OCI-LY7 (cell line): ENCODE results near the gene TMEM89. TPM values are rescaled to one million over a fixed set of nuclear protein-coding genes. Genes with fewer than 3 reads are reported as not detected.

Experiments used
- BruUV-seq: library from RNA; stranded (reverse); fragments of 400-500 nt; replicated peaks from 2 replicates; lab custom pipeline; 2021; lab: Mats Ljungman, UMichigan
- CTCF ChIA-PET: fragments of 300-600 bp; sonication (Branson Sonifier 250); formaldehyde crosslinking; loops from one replicate; lab custom pipeline; 2022; ENCODE audit warnings: antibody characterized with exemption; ENCODE audit not compliant: unreplicated experiment; lab: Charles Lee
- POLR2A ChIA-PET: fragments of 300-600 bp; sonication (Branson Sonifier 250); formaldehyde crosslinking; loops from one replicate; lab custom pipeline; 2022; ENCODE audit warnings: antibody characterized with exemption; lab: Charles Lee
- DNase-seq: peaks from one replicate; pipeline ENCODE4 v3.0.0-alpha.2; 2015; ENCODE audit warnings: low spot score
- H2AFZ ChIP-seq: fragments of 200-600 bp; sonication (generic), shearing (Covaris generic); 2 replicates; pipeline ENCODE4 v1.6.1; 2014; ENCODE audit warnings: mild to moderate bottlenecking, antibody characterized with exemption, low read length, moderate library complexity
- H3K27ac ChIP-seq: fragments of 200-600 bp; sonication (generic); 2 replicates; pipeline ENCODE4 v1.5.1; 2014; ENCODE audit warnings: mixed run types, low read depth, mild to moderate bottlenecking, moderate library complexity, low read length, inconsistent platforms; ENCODE audit not compliant: poor library complexity, severe bottlenecking
- H3K36me3 ChIP-seq: fragments of 200-600 bp; sonication (generic); 2 replicates; pipeline ENCODE4 v1.6.1; 2014; ENCODE audit warnings: mild to moderate bottlenecking, antibody characterized with exemption, low read length, moderate library complexity, mixed read lengths; ENCODE audit not compliant: insufficient read depth
- H3K4me1 ChIP-seq: fragments of 200-600 bp; sonication (generic); 2 replicates; pipeline ENCODE4 v1.5.1; 2014; ENCODE audit warnings: mild to moderate bottlenecking, low read length; ENCODE audit not compliant: insufficient read depth, poor library complexity, severe bottlenecking
- H3K4me2 ChIP-seq: fragments of 200-600 bp; sonication (generic); 2 replicates; pipeline ENCODE4 v1.6.1; 2014; ENCODE audit warnings: mild to moderate bottlenecking, low read length
- H3K4me3 ChIP-seq: fragments of 200-600 bp; sonication (generic); 2 replicates; pipeline ENCODE4 v1.5.1; 2014; ENCODE audit warnings: mild to moderate bottlenecking, low read depth, low read length; ENCODE audit not compliant: poor library complexity, severe bottlenecking
- H3K79me2 ChIP-seq: fragments of 200-600 bp; sonication (generic); 2 replicates; pipeline ENCODE4 v1.6.1; 2016; ENCODE audit warnings: low read depth, mild to moderate bottlenecking, low read length, moderate library complexity, mixed read lengths; ENCODE audit not compliant: insufficient read depth
- H3K9me2 ChIP-seq: fragments of 200-600 bp; sonication (generic); 2 replicates; pipeline ENCODE4 v1.6.1; 2016; ENCODE audit warnings: mild to moderate bottlenecking, low read length, mixed read lengths; ENCODE audit not compliant: insufficient read depth
- H3K9me3 ChIP-seq: fragments of 200-600 bp; sonication (generic); 2 replicates; pipeline ENCODE4 v1.6.1; 2014; ENCODE audit warnings: mild to moderate bottlenecking, mixed run types, low read length, mixed read lengths
- H4K20me1 ChIP-seq: fragments of 200-600 bp; sonication (generic); 2 replicates; pipeline ENCODE4 v1.6.1; 2014; ENCODE audit warnings: mild to moderate bottlenecking, antibody characterized with exemption, low read length, moderate library complexity, mixed read lengths; ENCODE audit not compliant: insufficient read depth
- EZH2phosphoT487 ChIP-seq: fragments of 200-600 bp; sonication (generic); IDR thresholded peaks from 2 replicates; pipeline ENCODE4 v1.6.1; 2018; ENCODE audit warnings: low read depth, borderline replicate concordance, mild to moderate bottlenecking, mixed run types, antibody characterized with exemption, low read length, moderate library complexity, mixed read lengths
- intact Hi-C: fragments of 100-400 bp; cut with micrococcal nuclease; formaldehyde crosslinking; loops from one replicate; pipeline ENCODE4 v1.10.0; 2022; ENCODE audit not compliant: unreplicated experiment
- total RNA-seq, 2 experiments: library from RNA; depleted of rRNA in 1 of 2; stranded (reverse); fragments of >200 nt in 1 of 2; shearing (Covaris generic) in 1 of 2; gene quantifications; 2 replicates each; pipeline ENCODE4 v1.2.3, GENCODE V29; 2014 to 2022
- TF ChIP-seq, protein P1 (sequence below): fragments of 200-600 bp; sonication (generic); conservative IDR thresholded peaks from 2 replicates; pipeline ENCODE4 v1.5.1; 2014; ENCODE audit warnings: mild to moderate bottlenecking, antibody characterized with exemption, low read length, moderate library complexity, mixed read lengths

The TMEM89 gene
- total RNA-seq, 2 experiments from 2014 or later, result 1.6 TPM; not detected in 1

DNA sequence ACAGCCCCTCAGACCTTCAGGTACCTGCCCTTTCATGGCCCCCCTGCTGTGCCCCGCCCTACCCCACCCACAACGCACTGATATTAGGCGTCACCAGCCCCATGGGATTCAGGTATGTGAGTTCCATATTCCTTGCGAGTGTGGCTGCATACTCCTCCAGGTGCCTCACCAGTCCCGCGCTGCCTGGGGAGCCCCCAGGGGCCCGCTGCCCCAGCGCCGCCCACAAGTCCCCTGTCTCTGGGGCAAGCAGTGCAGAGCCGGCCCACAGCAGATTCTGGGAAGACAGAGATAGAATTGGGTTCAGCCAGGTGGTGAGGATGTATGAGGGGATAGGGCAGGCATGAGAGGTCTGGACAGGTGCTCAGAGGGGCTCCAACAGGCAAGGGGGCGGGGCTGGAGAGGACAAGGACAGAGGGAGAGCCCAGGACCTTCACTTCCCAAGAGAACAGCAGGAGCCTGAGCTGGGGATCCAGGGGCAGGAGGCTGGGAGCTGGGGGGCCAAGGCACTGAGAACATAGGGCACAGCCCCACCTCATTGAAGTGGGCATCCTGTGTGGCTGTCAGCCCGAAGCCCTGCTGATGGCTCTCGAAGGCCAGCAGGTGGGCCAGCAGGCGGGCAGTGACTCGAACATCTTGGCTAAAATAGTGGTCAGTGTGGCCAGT lies 26.8 kb upstream of the TMEM89 start:
- no peak for DNase-seq
- Histone ChIP-seq H3K9me2 (no peaks in the 10 kb centered on the region), H3K4me1 (no peaks in the 10 kb centered on the region), H2AFZ (no peak overlapping the region), H4K20me1 (no peaks in the 10 kb centered on the region), H3K79me2 (no peaks in the 10 kb centered on the region), H3K9me3 (no peaks in the 10 kb centered on the region), H3K36me3 (no peaks in the 10 kb centered on the region), H3K27ac (no peak overlapping the region), H3K4me3 (no peak overlapping the region), H3K4me2 (no peak overlapping the region)
- no TSS peak for BruUV-seq
- TF ChIP-seq, protein P1, sequence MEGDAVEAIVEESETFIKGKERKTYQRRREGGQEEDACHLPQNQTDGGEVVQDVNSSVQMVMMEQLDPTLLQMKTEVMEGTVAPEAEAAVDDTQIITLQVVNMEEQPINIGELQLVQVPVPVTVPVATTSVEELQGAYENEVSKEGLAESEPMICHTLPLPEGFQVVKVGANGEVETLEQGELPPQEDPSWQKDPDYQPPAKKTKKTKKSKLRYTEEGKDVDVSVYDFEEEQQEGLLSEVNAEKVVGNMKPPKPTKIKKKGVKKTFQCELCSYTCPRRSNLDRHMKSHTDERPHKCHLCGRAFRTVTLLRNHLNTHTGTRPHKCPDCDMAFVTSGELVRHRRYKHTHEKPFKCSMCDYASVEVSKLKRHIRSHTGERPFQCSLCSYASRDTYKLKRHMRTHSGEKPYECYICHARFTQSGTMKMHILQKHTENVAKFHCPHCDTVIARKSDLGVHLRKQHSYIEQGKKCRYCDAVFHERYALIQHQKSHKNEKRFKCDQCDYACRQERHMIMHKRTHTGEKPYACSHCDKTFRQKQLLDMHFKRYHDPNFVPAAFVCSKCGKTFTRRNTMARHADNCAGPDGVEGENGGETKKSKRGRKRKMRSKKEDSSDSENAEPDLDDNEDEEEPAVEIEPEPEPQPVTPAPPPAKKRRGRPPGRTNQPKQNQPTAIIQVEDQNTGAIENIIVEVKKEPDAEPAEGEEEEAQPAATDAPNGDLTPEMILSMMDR, result no peak
- TF ChIP-seq EZH2phosphoT487, result no peak
- CTCF ChIA-PET, result no interaction called here
- intact Hi-C loops, result no loop called here
- POLR2A ChIA-PET, result interaction anchor here (0.6 kb wide), 2 partner anchors 24 to 34 kb away, joined by 3 to 7 read pairs; no protein-coding TSS in a partner anchor

DNA sequence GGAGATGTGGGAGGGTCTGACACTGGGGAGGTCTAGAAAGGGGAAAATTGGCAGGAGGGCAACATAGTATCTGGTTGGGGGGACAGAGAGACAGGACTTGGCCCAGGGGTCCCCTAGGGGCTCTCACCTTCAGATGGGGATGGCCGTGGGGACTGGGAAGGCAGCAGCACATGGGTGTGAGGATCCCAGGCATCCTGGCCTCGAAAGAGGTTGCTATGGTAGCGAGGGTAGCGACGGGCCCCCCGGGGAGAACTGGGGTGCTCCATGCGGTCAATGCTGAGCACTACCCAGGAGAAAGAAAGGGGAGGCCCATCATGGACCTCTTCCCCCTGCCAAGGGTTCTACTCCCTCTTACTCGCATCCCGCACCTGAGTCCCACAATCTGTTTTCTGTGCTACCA lies 26.1 kb upstream of the TMEM89 start:
- no peaks in the 10 kb centered on the region for H3K36me3 ChIP-seq
- H3K4me3 ChIP-seq, result no peak overlapping the region
- no peak overlapping the region for H2AFZ ChIP-seq
- TF ChIP-seq, protein P1, result no peak
- no peak for TF ChIP-seq EZH2phosphoT487
- H3K4me1 ChIP-seq, result no peaks in the 10 kb centered on the region
- H3K4me2 ChIP-seq, result no peak overlapping the region
- BruUV-seq, result no TSS peak
- H3K27ac ChIP-seq, result no peak overlapping the region
- no peaks in the 10 kb centered on the region for H3K9me3 ChIP-seq
- no peaks in the 10 kb centered on the region for H3K79me2 ChIP-seq
- H4K20me1 ChIP-seq, result no peaks in the 10 kb centered on the region
- POLR2A ChIA-PET, result no interaction called here
- CTCF ChIA-PET, result no interaction called here
- DNase-seq, result no peak
- no peaks in the 10 kb centered on the region for H3K9me2 ChIP-seq
- intact Hi-C loops, result no loop called here

DNA sequence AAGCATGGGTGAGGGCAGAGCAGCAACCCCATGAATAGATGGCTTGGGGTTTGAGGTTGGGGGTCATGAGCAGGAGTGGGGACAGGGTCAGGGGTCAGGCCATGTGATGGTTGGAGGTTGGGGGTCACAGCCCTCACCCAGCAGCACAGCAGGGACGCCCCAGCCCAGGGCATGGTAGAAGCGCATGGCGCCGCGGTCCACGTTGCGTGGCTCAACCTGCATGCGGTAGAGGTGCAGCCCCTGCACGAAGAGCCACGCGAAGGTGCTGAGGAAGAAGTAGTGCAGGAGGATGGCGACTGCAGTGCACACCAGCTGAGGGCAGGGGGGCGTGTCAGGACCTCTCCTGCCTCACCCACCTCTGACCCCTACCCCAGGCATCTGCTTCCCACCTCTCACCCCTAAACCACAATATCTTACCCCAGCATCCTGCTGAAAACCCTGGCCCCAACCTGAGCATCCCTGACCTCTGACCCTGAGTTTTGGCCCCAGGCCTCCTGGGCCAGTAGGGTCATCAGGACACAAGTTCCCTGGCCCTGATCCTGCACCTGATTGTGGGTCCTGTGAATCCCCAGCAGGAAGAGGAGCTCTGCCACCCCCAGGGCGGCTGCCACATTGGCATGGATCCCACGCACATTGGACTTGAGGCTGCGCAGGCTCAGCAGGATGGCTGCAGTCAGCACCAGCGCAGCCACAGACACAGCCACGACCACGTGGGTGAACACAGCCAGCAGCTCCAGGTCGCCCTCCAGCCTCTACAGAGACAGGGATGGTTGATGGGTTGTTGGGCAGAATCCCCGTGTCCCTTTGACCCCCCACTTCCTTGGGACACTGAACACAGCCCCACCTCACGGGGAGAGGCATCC lies 23.6 kb upstream of the TMEM89 start:
- intact Hi-C loops, result no loop called here
- Histone ChIP-seq H3K9me3 (no peaks in the 10 kb centered on the region), H3K4me1 (no peaks in the 10 kb centered on the region), H4K20me1 (no peaks in the 10 kb centered on the region), H2AFZ (no peak overlapping the region), H3K9me2 (no peaks in the 10 kb centered on the region), H3K4me3 (no peak overlapping the region), H3K79me2 (no peaks in the 10 kb centered on the region), H3K36me3 (no peaks in the 10 kb centered on the region), H3K4me2 (no peak overlapping the region), H3K27ac (no peak overlapping the region)
- ChIA-PET CTCF (no interaction called here), POLR2A (no interaction called here)
- BruUV-seq, result no TSS peak
- DNase-seq, result no peak
- TF ChIP-seq, protein P1, result no peak
- no peak for TF ChIP-seq EZH2phosphoT487
